ENCODE measurements around the gene COPS8.

- TF ChIP-seq CTCF (IDR thresholded peaks at IDR 0.05) = no peak
- no peak for TF ChIP-seq POLR2A (IDR thresholded peaks at IDR 0.05)
These were observed 52.1 kb downstream of the COPS8 start for GRCh38 chr2:237137626-237138323.

All from upper lobe of left lung (tissue), 4 donors.